Subcutaneous abdominal adipose tissue (tissue), 5 donors: ENCODE results near the gene STN1.

Experiments used
- H3K27ac ChIP-seq: one replicate; pipeline ENCODE4 v1.7.0; 2013; ENCODE audit warnings: low read depth, mild to moderate bottlenecking, inconsistent platforms, low read length, moderate library complexity
- H3K27me3 ChIP-seq, 5 donors: one replicate each; pipeline ENCODE4 v1.7.0; 2013; ENCODE audit warnings: low read length in 5 of 5, inconsistent platforms in 1 of 5; ENCODE audit not compliant: control insufficient read depth in 5 of 5, insufficient read depth in 4 of 5
- H3K36me3 ChIP-seq, 5 donors: one replicate each; pipeline ENCODE4 v1.7.0; 2013; ENCODE audit warnings: low read length in 5 of 5; ENCODE audit not compliant: control insufficient read depth in 5 of 5, insufficient read depth in 5 of 5
- H3K4me1 ChIP-seq, 5 donors: one replicate each; pipeline ENCODE4 v1.7.0; 2013; ENCODE audit warnings: low read length in 5 of 5, mild to moderate bottlenecking in 3 of 5, moderate library complexity in 1 of 5; ENCODE audit not compliant: control insufficient read depth in 5 of 5, insufficient read depth in 5 of 5
- H3K4me3 ChIP-seq, 5 donors: one replicate each; pipeline ENCODE4 v1.7.0; 2013; ENCODE audit warnings: low read length in 5 of 5, low read depth in 1 of 5
- H3K9ac ChIP-seq, 5 donors: one replicate each; pipeline ENCODE4 v1.7.0; 2013; ENCODE audit warnings: low read length in 5 of 5, mild to moderate bottlenecking in 4 of 5, moderate library complexity in 3 of 5
- H3K9me3 ChIP-seq, 5 donors: one replicate each; pipeline ENCODE4 v1.7.0; 2013; ENCODE audit warnings: low read length in 5 of 5; ENCODE audit not compliant: control insufficient read depth in 5 of 5
- donor health status: healthy.
- donor health status: healthy.
- donor health status: healthy.
- donor health status: healthy.
- donor health status: healthy.

The STN1 gene

GRCh38 chr10:103858360-103858759, 59.6 kb downstream of the STN1 start:
- no peaks in the 10 kb centered on the region for H3K9me3 ChIP-seq
- H3K27me3 ChIP-seq = peaks cover 0 to 13% (median 9%) of the 10 kb centered on the region in 5 donors
- no peak overlapping the region for H3K4me3 ChIP-seq
- H3K27ac ChIP-seq = no peak overlapping the region
- no peak overlapping the region for H3K9ac ChIP-seq
- no peaks in the 10 kb centered on the region for H3K36me3 ChIP-seq
- peaks cover 8 to 32% (median 28%) of the 10 kb centered on the region in 5 donors for H3K4me1 ChIP-seq

- Histone ChIP-seq H3K27ac (no peak overlapping the region), H3K4me1 (peaks cover 15 to 48% (median 44%) of the 10 kb centered on the region in 5 donors), H3K4me3 (no peak overlapping the region), H3K9me3 (no peaks in the 10 kb centered on the region), H3K36me3 (no peaks in the 10 kb centered on the region), H3K9ac (no peak overlapping the region), H3K27me3 (peaks cover 0 to 13% (median 9%) of the 10 kb centered on the region in 5 donors)
Measured at GRCh38 chr10:103856797-103857170, 61.2 kb downstream of the STN1 start.

GRCh38 chr10:103855852-103856796, 61.9 kb downstream of the STN1 start:
- Histone ChIP-seq H3K36me3 (no peaks in the 10 kb centered on the region), H3K9ac (peak overlapping the region in 2 of 5 donors; percentile 29 to 44)

GRCh38 chr10:103855424-103855823, 62.6 kb downstream of the STN1 start, which contains the start of gene SH3PXD2A:
Gene SH3PXD2A, minus strand, starts transcription at chr10:103855576. Its CDS starts 310 bp downstream, at chr10:103855266.
- Histone ChIP-seq H3K9me3 (no peaks in the 10 kb centered on the region), H3K36me3 (no peaks in the 10 kb centered on the region), H3K27me3 (peaks cover 0 to 16% (median 10%) of the 10 kb centered on the region in 5 donors), H3K27ac (no peak within 1 kb of the TSS), H3K4me3 (peak within 1 kb of the TSS; percentile 63 to 74 (median 68)), H3K9ac (peak within 1 kb of the TSS in 3 of 5 donors; percentile 46 to 68 (median 66)), H3K4me1 (peaks cover 16 to 61% (median 56%) of the 10 kb centered on the region in 5 donors)

More at GRCh38 chr10:103855852-103856796, 61.9 kb downstream of the STN1 start:
- H3K4me3 ChIP-seq = peak overlapping the region in 3 of 5 donors; percentile 44 to 74 (median 74)
- no peaks in the 10 kb centered on the region for H3K9me3 ChIP-seq
- peaks cover 15 to 54% (median 49%) of the 10 kb centered on the region in 5 donors for H3K4me1 ChIP-seq
- peaks cover 0 to 13% (median 9%) of the 10 kb centered on the region in 5 donors for H3K27me3 ChIP-seq
- no peak overlapping the region for H3K27ac ChIP-seq

GRCh38 chr10:103854686-103855391, 63.1 kb downstream of the STN1 start:
- Histone ChIP-seq H3K9ac (peak overlapping the region in 3 of 5 donors; percentile 46 to 68 (median 66)), H3K36me3 (no peaks in the 10 kb centered on the region), H3K4me1 (peaks cover 21 to 67% (median 62%) of the 10 kb centered on the region in 5 donors), H3K9me3 (no peaks in the 10 kb centered on the region), H3K4me3 (peak overlapping the region; percentile 63 to 74 (median 68)), H3K27ac (no peak overlapping the region), H3K27me3 (peaks cover 0 to 18% (median 13%) of the 10 kb centered on the region in 5 donors)

GRCh38 chr10:103854265-103854685, 63.7 kb downstream of the STN1 start:
- Histone ChIP-seq H3K9ac (peak overlapping the region in 4 of 5 donors; percentile 2 to 68 (median 56)), H3K4me1 (peaks cover 21 to 68% (median 65%) of the 10 kb centered on the region in 5 donors), H3K9me3 (no peaks in the 10 kb centered on the region), H3K4me3 (peak overlapping the region; percentile 63 to 74 (median 68)), H3K27ac (no peak overlapping the region), H3K36me3 (no peaks in the 10 kb centered on the region), H3K27me3 (peaks cover 0 to 20% (median 13%) of the 10 kb centered on the region in 5 donors)

GRCh38 chr10:103853428-103854264, 64.3 kb downstream of the STN1 start:
- Histone ChIP-seq H3K36me3 (no peaks in the 10 kb centered on the region), H3K4me3 (peak overlapping the region; percentile 63 to 74 (median 68)), H3K27ac (peak overlapping the region; percentile 41), H3K27me3 (peaks cover 0 to 22% (median 13%) of the 10 kb centered on the region in 5 donors), H3K9ac (peak overlapping the region in 2 of 5 donors; percentile 2 to 66), H3K4me1 (peaks cover 21 to 69% (median 66%) of the 10 kb centered on the region in 5 donors), H3K9me3 (no peaks in the 10 kb centered on the region)

- Histone ChIP-seq H3K9ac (no peak overlapping the region), H3K9me3 (no peaks in the 10 kb centered on the region), H3K36me3 (no peaks in the 10 kb centered on the region), H3K27me3 (peaks cover 0 to 22% (median 13%) of the 10 kb centered on the region in 5 donors), H3K27ac (no peak overlapping the region), H3K4me3 (peak overlapping the region in 1 of 5 donors; percentile 9), H3K4me1 (peaks cover 21 to 73% (median 66%) of the 10 kb centered on the region in 5 donors)
Measured at GRCh38 chr10:103852856-103853255, 65.1 kb downstream of the STN1 start.

- Histone ChIP-seq H3K9ac (peak overlapping the region in 1 of 5 donors; percentile 26), H3K4me1 (peaks cover 21 to 73% (median 66%) of the 10 kb centered on the region in 5 donors), H3K9me3 (no peaks in the 10 kb centered on the region), H3K36me3 (no peaks in the 10 kb centered on the region), H3K27ac (no peak overlapping the region), H3K27me3 (peaks cover 0 to 22% (median 13%) of the 10 kb centered on the region in 5 donors), H3K4me3 (peak overlapping the region in 1 of 5 donors; percentile 9)
Measured at GRCh38 chr10:103852189-103852711, 65.7 kb downstream of the STN1 start.
